DND-41 (cell line): ENCODE measurements around the gene DNMBP.

ENCODE experiments used
- ATAC-seq: fragments of 200-7000 bp; cut with Tn5 transposase; 3 replicates; pipeline ENCODE4 v1.9.1; 2021; ENCODE audit warnings: low read depth; ENCODE audit not compliant: insufficient read depth
- DNase-seq: peaks from one replicate; pipeline ENCODE4 v3.0.0-alpha.2; 2020
- H2AFZ ChIP-seq: 2 replicates; pipeline ENCODE4 v1.6.0; 2012; ENCODE audit warnings: low read depth, low read length
- H3K27ac ChIP-seq: 2 replicates; pipeline ENCODE4 v1.5.1; 2012; ENCODE audit warnings: low read length, inconsistent platforms
- H3K27me3 ChIP-seq: fragments of 200-600 bp; sonication (generic); 2 replicates; pipeline ENCODE4 v1.6.0; 2012; ENCODE audit warnings: low read length, mild to moderate bottlenecking, inconsistent platforms; ENCODE audit not compliant: insufficient read depth, poor library complexity
- H3K36me3 ChIP-seq: 2 replicates; pipeline ENCODE4 v1.5.1; 2012; ENCODE audit warnings: low read length, inconsistent platforms; ENCODE audit not compliant: insufficient read depth
- H3K4me1 ChIP-seq: 2 replicates; pipeline ENCODE4 v1.5.1; 2012; ENCODE audit warnings: mild to moderate bottlenecking, low read length; ENCODE audit not compliant: insufficient read depth
- H3K4me2 ChIP-seq: 2 replicates; pipeline ENCODE4 v1.6.0; 2012; ENCODE audit warnings: mild to moderate bottlenecking, moderate library complexity, low read length, inconsistent platforms; ENCODE audit not compliant: insufficient read depth
- H3K4me3 ChIP-seq, 2 experiments: fragments of 200-600 bp in 1 of 2; shearing (Covaris generic) in 1 of 2; 2 replicates each; pipeline ENCODE4 v1.5.1; 2012 to 2016; ENCODE audit warnings: inconsistent platforms in 2 of 2, low read length in 2 of 2, mild to moderate bottlenecking in 2 of 2, low read depth in 1 of 2, moderate library complexity in 1 of 2
- H3K79me2 ChIP-seq: 2 replicates; pipeline ENCODE4 v1.6.0; 2012; ENCODE audit warnings: low read length, inconsistent platforms; ENCODE audit not compliant: insufficient read depth
- H3K9ac ChIP-seq: 2 replicates; pipeline ENCODE4 v1.6.0; 2012; ENCODE audit warnings: low read depth, mild to moderate bottlenecking, inconsistent platforms, low read length, moderate library complexity
- H3K9me3 ChIP-seq: 2 replicates; pipeline ENCODE4 v1.5.1; 2012; ENCODE audit warnings: low read length, moderate library complexity, mild to moderate bottlenecking, inconsistent platforms; ENCODE audit not compliant: insufficient read depth, severe bottlenecking
- H4K20me1 ChIP-seq: 2 replicates; pipeline ENCODE4 v1.6.0; 2012; ENCODE audit warnings: low read length; ENCODE audit not compliant: insufficient read depth
- CTCF ChIP-seq: IDR thresholded peaks from 2 replicates; pipeline ENCODE4 v1.5.1; 2012; ENCODE audit warnings: borderline replicate concordance, low read length, moderate library complexity, mild to moderate bottlenecking; ENCODE audit not compliant: poor library complexity, severe bottlenecking; ENCODE audit errors: extremely low read depth
- EZH2 ChIP-seq: IDR thresholded peaks from 3 replicates; pipeline ENCODE4 v1.6.1; 2012; ENCODE audit warnings: borderline replicate concordance, low read depth, mild to moderate bottlenecking, moderate library complexity, low read length, inconsistent platforms; ENCODE audit not compliant: severe bottlenecking

DNMBP gene

DNA sequence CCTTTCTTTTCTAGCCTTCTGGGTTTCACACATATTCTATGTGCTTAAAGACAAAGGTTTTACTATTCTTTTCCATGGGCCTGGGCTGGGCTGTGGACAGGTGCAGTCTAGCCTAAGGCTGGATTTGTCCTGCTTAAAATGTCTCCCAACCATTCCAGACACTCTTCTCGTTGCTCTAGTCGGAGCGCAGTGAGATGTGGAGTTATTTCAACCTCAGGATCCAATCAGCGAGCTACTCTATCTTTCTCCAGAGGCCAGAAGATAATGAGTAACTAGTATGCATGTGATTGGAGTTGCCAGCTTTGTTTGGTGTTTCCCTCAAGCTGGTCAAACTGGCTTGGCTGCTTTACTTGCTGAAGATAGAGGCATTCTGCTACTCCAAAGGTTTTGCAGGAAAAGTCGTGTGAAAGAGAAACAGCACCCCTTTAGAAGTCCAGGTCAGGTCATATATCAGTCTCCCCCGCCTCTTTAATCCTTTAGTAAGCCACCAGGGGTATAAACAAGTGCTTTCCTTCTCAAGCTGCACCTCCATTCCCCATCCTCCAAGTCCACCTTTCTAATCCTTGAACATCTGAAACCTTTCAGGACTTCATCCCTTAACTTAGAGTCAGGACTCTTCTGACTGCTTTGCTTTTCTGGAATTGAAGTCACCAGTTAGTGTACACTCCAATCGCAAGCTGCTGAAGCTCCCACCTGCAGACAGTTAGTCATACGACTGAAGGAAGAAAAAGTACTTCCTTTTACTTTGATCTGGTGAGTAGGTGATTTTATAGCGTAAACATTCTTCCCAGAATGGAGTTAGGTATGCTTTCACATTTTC, 78.8 kb downstream of the DNMBP start:
- Histone ChIP-seq H3K27ac (no peak overlapping the region), H3K27me3 (no peaks in the 10 kb centered on the region), H3K4me1 (no peaks in the 10 kb centered on the region), H3K9me3 (no peaks in the 10 kb centered on the region), H3K4me3 (no peak overlapping the region), H4K20me1 (no peaks in the 10 kb centered on the region), H3K4me2 (no peak overlapping the region), H2AFZ (no peak overlapping the region), H3K9ac (no peak overlapping the region), H3K79me2 (no peaks in the 10 kb centered on the region), H3K36me3 (no peaks in the 10 kb centered on the region)
- ATAC-seq, result peak; percentile 42; the same call in 1 of the 3 replicates
- TF ChIP-seq CTCF, result no peak
- no peak for TF ChIP-seq EZH2
- no peak for DNase-seq

GRCh38 chr10:99929360-99929759, 80.4 kb downstream of the DNMBP start:
- TF ChIP-seq CTCF, result no peak
- no peak for TF ChIP-seq EZH2
- Histone ChIP-seq H3K36me3 (no peaks in the 10 kb centered on the region), H3K27me3 (no peaks in the 10 kb centered on the region), H3K4me2 (no peak overlapping the region), H3K4me1 (no peaks in the 10 kb centered on the region), H4K20me1 (no peaks in the 10 kb centered on the region), H3K79me2 (no peaks in the 10 kb centered on the region), H3K4me3 (no peak overlapping the region), H2AFZ (no peak overlapping the region), H3K27ac (no peak overlapping the region), H3K9ac (no peak overlapping the region), H3K9me3 (no peaks in the 10 kb centered on the region)
- DNase-seq (no peak), ATAC-seq (no peak)

GRCh38 chr10:99927721-99928280, 81.9 kb downstream of the DNMBP start:
- no peaks in the 10 kb centered on the region for H3K79me2 ChIP-seq
- H3K36me3 ChIP-seq, result no peaks in the 10 kb centered on the region
- no peak overlapping the region for H2AFZ ChIP-seq
- DNase-seq (no peak), ATAC-seq (no peak)
- no peaks in the 10 kb centered on the region for H3K9me3 ChIP-seq
- no peak overlapping the region for H3K4me3 ChIP-seq
- no peak overlapping the region for H3K27ac ChIP-seq
- TF ChIP-seq CTCF, result no peak
- no peak for TF ChIP-seq EZH2
- H3K27me3 ChIP-seq, result no peaks in the 10 kb centered on the region
- no peaks in the 10 kb centered on the region for H3K4me1 ChIP-seq
- no peaks in the 10 kb centered on the region for H4K20me1 ChIP-seq
- no peak overlapping the region for H3K9ac ChIP-seq
- H3K4me2 ChIP-seq, result no peak overlapping the region
